ENCODE data around the gene EPS15. TPM values are rescaled to one million over a fixed set of nuclear protein-coding genes. Genes with fewer than 3 reads are reported as not detected.
"Not testable (repeated sequence)": the region's sequence is repeated elsewhere in the genome, so short reads cannot be mapped to it uniquely, and the experiment has no call there.

EPS15 gene
- total RNA-seq, 1 donor from 2014 or later: 35.9 TPM

GRCh38 chr1:51343624-51344023 is 175.4 kb downstream of the EPS15 start:
- no peak for DNase-seq (ENCODE audit: low read depth)

- DNase-seq (ENCODE audit: low read depth): no peak
Observed at GRCh38 chr1:51342591-51343206, 176.4 kb downstream of the EPS15 start.

- no peak for DNase-seq (ENCODE audit: low read depth)
Observed at GRCh38 chr1:51341876-51342496, 177.1 kb downstream of the EPS15 start.

- no peak for DNase-seq (ENCODE audit: low read depth)
Observed at GRCh38 chr1:51340380-51340779, 178.7 kb downstream of the EPS15 start.

GRCh38 chr1:51336711-51337110 is 182.4 kb downstream of the EPS15 start:
- no peak for DNase-seq (ENCODE audit: low read depth)

GRCh38 chr1:51336004-51336403 is 183.1 kb downstream of the EPS15 start:
- DNase-seq (ENCODE audit: low read depth): no peak

- DNase-seq (ENCODE audit: low read depth): peak; percentile 79
Observed at GRCh38 chr1:51331206-51332100, 187.6 kb downstream of the EPS15 start.

GRCh38 chr1:51330331-51331201 is 188.5 kb downstream of the EPS15 start, which contains the start of gene TTC39A:
TSS of gene TTC39A (minus strand) at chr1:51330562. CDS start at chr1:51330477, 85 bp downstream.
- no peak for DNase-seq (ENCODE audit: low read depth)

- DNase-seq (ENCODE audit: low read depth): peak; percentile 52
Observed at GRCh38 chr1:51329443-51330325, 189.4 kb downstream of the EPS15 start.

- DNase-seq (ENCODE audit: low read depth): no peak
Observed at GRCh38 chr1:51328926-51329325, 190.1 kb downstream of the EPS15 start.

GRCh38 chr1:51328279-51328678 is 190.8 kb downstream of the EPS15 start:
- no peak for DNase-seq (ENCODE audit: low read depth)

- DNase-seq (ENCODE audit: low read depth): no peak
Observed at GRCh38 chr1:51327386-51327785, 191.7 kb downstream of the EPS15 start.

- no peak for DNase-seq (ENCODE audit: low read depth)
Observed at GRCh38 chr1:51326839-51327238, 192.2 kb downstream of the EPS15 start.

GRCh38 chr1:51325878-51326755 is 192.9 kb downstream of the EPS15 start:
- DNase-seq (ENCODE audit: low read depth): no peak

GRCh38 chr1:51325391-51325790 is 193.7 kb downstream of the EPS15 start:
- no peak for DNase-seq (ENCODE audit: low read depth)

GRCh38 chr1:51325011-51325385 is 194.1 kb downstream of the EPS15 start:
- DNase-seq (ENCODE audit: low read depth): not testable (repeated sequence)

GRCh38 chr1:51324251-51325010 is 194.6 kb downstream of the EPS15 start:
- DNase-seq (ENCODE audit: low read depth): no peak

- DNase-seq (ENCODE audit: low read depth): no peak
Observed at GRCh38 chr1:51323778-51324177, 195.3 kb downstream of the EPS15 start.

Data from myocyte (in vitro differentiated cells).